Measurements from ENCODE around the gene SLC35B4.

GRCh38 chr7:134329614-134330346 lies 13.1 kb upstream of the SLC35B4 start:
- TF ChIP-seq CTCF (conservative IDR thresholded peaks at IDR 0.05; ENCODE audit: low read depth, low read length) (no peak), EZH2 (IDR thresholded peaks at IDR 0.05; ENCODE audit: borderline replicate concordance, low read depth, low read length, poor library complexity, severe bottlenecking) (no peak)

Data from A673 (cell line).